BJ (cell line): Measurements from ENCODE around the gene ACVR1. TPM values are rescaled to one million over a fixed set of nuclear protein-coding genes. Genes with fewer than 3 reads are reported as not detected.

Experiments used
- CTCF ChIA-PET: fragments of 350-600 bp; formaldehyde crosslinking; extraction: SDS; loops from one replicate; lab custom pipeline; 2021; ENCODE audit warnings: antibody characterized with exemption, inconsistent platforms; lab: Yijun Ruan, JAX
- POLR2A ChIA-PET: fragments of 300-600 bp; sonication (Branson Sonifier 250); formaldehyde crosslinking; extraction: SDS; loops from one replicate; lab custom pipeline; 2021; ENCODE audit warnings: antibody characterized with exemption; lab: Charles Lee
- DNase-seq: peaks from one replicate; pipeline ENCODE4 v3.0.0-alpha.2; 2011; ENCODE audit warnings: low read depth
- H3K27me3 ChIP-seq: 2 replicates; pipeline ENCODE4 v1.6.0; 2011; ENCODE audit warnings: low read length; ENCODE audit not compliant: control insufficient read depth, insufficient read depth
- H3K36me3 ChIP-seq: 2 replicates; pipeline ENCODE4 v1.5.1; 2011; ENCODE audit warnings: low read length; ENCODE audit not compliant: control insufficient read depth, insufficient read depth
- H3K4me3 ChIP-seq: 2 replicates; pipeline ENCODE4 v1.5.1; 2011; ENCODE audit warnings: low read depth, mild to moderate bottlenecking, control low read depth, low read length
- CTCF ChIP-seq: IDR thresholded peaks from 2 replicates; pipeline ENCODE4 v1.5.1; 2011; ENCODE audit warnings: low read depth, mild to moderate bottlenecking, control low read depth, inconsistent platforms, low read length, moderate library complexity; ENCODE audit not compliant: insufficient read depth
- polyA plus RNA-seq: library from polyadenylated mRNA; depleted of rRNA; stranded (reverse); fragments of >200 nt; gene quantifications from 2 replicates; pipeline ENCODE4 v1.2.3, GENCODE V29; 2011

ACVR1 gene
- polyA plus RNA-seq, 1 experiment: 28.5 TPM

GRCh38 chr2:157853820-157854219 is 22.3 kb downstream of the ACVR1 start:
- DNase-seq: no peak
- POLR2A ChIA-PET: no interaction called here
- no peaks in the 10 kb centered on the region for H3K36me3 ChIP-seq
- H3K4me3 ChIP-seq: no peak overlapping the region
- H3K27me3 ChIP-seq: no peaks in the 10 kb centered on the region
- no peak for TF ChIP-seq CTCF
- CTCF ChIA-PET: interaction anchor here (0.6 to 1.6 kb wide), 4 partner anchors 10 to 1014 kb away, joined by 3 to 4 read pairs (median 4); no protein-coding TSS in a partner anchor

DNA sequence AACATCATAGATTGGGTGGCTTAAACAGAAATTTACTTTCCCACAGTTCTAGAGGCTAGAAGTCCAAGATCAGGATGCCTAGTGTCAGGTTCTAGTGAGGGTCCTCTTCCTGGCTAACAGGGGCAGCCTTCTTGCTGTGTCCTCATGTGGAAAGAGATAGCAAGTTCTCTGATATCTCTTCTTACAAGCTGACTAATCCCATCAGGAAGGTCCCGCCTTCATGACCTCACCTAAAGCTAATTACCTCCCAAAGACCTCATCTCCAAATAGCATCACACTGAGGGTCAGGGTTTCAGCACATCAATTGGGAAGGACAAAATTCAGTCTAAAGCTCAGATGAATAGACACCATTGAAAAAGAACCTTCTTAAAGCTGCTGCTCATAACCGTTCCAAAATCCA is 22.9 kb downstream of the ACVR1 start:
- POLR2A ChIA-PET: no interaction called here
- DNase-seq: no peak
- TF ChIP-seq CTCF: no peak
- CTCF ChIA-PET: interaction anchor here (0.6 to 1.6 kb wide), 2 partner anchors 9 to 353 kb away, joined by 4 read pairs; no protein-coding TSS in a partner anchor
- Histone ChIP-seq H3K36me3 (no peaks in the 10 kb centered on the region), H3K4me3 (no peak overlapping the region), H3K27me3 (no peaks in the 10 kb centered on the region)

GRCh38 chr2:157849591-157849990 is 26.5 kb downstream of the ACVR1 start:
- TF ChIP-seq CTCF: no peak
- ChIA-PET POLR2A (no interaction called here), CTCF (no interaction called here)
- no peaks in the 10 kb centered on the region for H3K36me3 ChIP-seq
- H3K4me3 ChIP-seq: no peak overlapping the region
- H3K27me3 ChIP-seq: no peaks in the 10 kb centered on the region
- DNase-seq: no peak

DNA sequence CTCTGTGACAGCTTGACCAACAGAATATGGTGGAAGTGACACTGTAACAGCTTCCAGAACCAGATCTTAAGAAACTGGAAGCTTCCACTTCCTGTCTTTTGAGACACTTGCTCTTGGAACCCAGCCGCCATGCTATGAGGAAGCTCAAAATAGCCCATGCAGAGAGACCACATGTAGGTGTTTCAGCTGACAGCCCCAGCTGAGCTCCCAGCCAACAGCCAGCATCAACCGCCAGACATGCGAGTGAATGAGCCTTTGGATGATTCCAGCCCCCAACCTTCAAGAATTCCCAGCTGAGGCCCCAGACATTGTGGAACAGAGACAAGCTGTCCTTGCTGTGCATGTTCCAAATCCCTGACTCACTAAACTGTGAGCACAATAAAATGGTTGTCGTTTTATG is 27.9 kb downstream of the ACVR1 start:
- H3K4me3 ChIP-seq: no peak overlapping the region
- POLR2A ChIA-PET: no interaction called here
- TF ChIP-seq CTCF: no peak

DNA sequence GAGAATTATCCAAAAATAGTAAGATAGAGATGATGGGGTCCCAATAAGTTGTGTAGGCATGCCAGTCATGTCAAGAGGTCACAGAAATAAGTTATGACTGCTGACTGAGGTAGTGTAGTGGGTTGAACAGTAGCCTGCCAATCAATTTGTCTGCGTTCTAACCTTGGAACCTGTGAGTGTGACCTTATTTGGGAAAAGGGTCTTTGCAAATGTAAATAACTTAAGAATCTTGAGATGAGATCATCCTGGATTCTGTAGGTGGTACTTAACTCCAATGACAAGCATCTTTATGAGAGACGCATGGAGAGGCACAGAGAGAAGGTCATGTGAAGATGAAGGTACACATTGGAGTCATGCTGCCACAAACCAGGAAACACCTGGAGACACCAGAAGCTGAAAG is 31.0 kb downstream of the ACVR1 start:
- Histone ChIP-seq H3K27me3 (no peaks in the 10 kb centered on the region), H3K36me3 (no peaks in the 10 kb centered on the region), H3K4me3 (no peak overlapping the region)
- no peak for TF ChIP-seq CTCF
- no peak for DNase-seq
- ChIA-PET CTCF (no interaction called here), POLR2A (no interaction called here)

More for the DNA sequence above, 27.9 kb downstream of the ACVR1 start:
- H3K27me3 ChIP-seq: no peaks in the 10 kb centered on the region
- H3K36me3 ChIP-seq: no peaks in the 10 kb centered on the region
- CTCF ChIA-PET: interaction anchor here (1.3 kb wide), 1 partner anchor 9 kb away, joined by 3 read pairs; no protein-coding TSS in a partner anchor
- DNase-seq: no peak
